ENCODE results near the gene RAB1A. TPM values are rescaled to one million over a fixed set of nuclear protein-coding genes. Genes with fewer than 3 reads are reported as not detected.
A peak's percentile ranks its signal among the peaks of the same experiment; 100 is the strongest.
"Not testable (repeated sequence)": the region's sequence is repeated elsewhere in the genome, so short reads cannot be mapped to it uniquely, and the experiment has no call there.

The RAB1A gene
- total RNA-seq, 1 donor from 2014 or later = 61.5 TPM

DNA sequence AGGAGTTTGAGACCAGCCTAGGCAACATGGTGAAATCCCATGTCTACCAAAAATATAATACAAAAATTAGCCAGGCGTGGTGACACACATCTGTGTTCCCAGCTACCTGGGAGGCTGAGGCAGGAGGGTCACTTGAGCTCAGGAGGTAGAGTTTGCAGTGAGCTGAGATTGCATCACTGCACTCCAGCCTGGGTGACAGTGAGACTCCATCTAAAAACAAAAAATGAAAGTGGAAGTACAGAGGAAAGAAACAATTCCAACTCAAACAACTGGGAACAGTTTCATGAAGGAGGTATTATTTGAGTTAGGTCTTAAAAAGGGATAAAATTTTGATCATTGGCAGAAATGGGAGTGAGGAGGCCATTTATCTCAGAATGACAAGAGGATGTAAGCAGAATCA is 6.3 kb upstream of the RAB1A start:
- peak in 1 of 2 donors; percentile 16 for DNase-seq (ENCODE audit: low read depth in 2 of 2)

DNA sequence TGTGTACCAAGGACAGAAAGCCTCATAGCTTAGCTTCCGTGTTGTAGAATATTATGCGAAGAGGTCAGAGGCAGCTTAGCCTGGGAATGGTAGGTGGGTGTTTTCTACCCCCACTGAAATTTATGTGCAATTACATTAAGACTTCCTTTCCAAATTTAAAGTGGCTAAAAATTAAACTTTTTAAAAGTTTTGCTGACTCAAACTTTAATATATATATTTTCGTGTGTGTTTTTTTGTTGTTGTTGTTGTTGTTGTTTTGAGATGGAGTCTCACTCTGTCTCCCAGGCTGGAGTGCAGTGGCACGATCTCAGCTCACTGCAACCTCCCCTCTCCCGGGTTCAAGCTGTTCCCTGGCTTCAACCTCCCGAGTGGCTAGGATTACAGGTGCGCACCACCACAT is 4.3 kb upstream of the RAB1A start:
- DNase-seq (ENCODE audit: low read depth in 2 of 2) = no peak

DNA sequence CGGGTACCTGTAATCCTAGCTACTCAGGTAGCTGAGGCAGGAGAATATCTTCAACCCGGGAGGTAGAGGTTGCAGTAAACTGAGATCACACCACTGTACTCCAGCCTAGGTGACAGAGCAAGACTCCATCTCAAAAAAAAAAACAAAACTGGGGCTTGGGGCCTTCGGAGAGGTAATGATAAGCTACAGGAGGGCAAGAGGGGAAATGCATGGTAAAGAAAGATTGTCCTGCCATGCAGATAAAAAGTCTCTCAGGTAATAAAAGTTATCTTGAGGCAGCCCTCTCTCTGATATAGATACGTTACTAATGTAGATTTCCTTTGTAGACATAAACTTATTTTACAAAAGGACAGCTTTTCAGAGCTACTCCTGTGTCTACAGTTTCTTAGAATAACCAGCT is 3.7 kb upstream of the RAB1A start:
- DNase-seq (ENCODE audit: low read depth in 2 of 2) = no peak

DNA sequence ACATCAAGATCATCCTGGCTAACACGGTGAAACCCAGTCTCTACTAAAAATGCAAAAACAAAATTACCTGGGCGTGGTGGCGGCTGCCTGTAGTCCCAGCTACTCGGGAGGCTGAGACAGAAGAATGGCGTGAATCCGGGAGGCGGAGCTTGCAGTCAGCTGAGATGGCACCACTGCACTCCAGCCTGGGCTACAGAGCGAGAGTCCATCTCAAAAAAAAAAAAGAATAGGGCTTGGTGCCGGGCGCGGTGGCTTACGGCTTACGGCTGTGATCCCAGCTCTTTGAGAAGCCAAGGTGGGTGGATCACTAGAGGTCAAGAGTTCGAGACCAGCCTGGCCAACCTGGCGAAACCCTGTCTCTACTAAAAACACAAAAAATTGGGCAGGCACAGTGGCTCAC is 3.0 kb upstream of the RAB1A start:
- not testable (repeated sequence) for DNase-seq (ENCODE audit: low read depth in 2 of 2)

DNA sequence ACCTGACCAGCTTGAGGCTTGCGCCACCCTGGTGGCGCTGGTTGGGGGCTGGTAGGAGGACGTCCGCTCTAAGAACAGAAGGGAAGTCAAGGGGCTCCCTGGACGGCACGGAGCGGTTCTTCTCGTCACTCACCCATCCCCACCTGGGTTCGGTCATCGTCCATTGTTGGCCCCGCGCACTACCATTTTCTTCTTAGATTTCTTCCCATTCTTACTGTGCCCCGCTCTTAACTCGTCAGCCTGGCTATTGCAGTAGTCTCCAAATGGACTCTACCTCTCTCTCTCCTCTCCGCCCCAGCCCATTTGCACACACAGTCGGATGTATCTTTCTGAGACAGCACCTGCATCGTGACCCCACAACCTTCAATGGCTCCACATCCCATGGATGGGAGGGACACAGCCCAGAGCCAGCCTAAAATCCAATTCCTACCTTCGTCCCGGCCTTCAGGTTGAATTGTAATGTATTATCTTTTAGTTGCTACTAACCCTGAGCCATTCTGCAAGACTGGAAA is 814 bp upstream of the RAB1A start:
- DNase-seq (ENCODE audit: low read depth in 2 of 2) = no peak

DNA sequence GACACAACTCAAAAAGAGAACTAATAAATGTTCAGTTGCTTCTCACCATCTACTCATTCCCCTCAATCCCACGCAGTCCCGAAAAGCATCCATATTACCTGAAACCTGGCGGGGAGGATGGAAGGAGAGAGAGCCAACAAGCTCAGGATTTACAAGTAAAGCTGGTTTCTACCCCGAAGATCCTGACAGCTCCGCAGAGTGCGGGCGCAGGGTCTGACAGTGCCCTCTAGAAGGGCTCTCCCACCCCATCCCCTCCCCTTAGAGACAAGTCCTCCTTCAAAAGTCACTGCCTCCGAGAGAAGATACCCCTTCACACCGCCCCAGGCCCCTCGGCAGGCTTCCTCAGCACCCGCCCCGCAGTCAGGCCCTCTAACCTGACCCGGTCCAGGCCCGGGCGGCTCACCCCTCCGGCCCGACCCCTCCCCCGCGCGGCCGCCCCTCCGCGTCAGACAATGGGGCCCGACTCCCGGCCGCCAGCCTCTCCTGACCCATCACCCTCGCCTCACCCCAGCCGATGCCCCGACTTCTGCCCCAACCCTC is 550 bp downstream of the RAB1A start:
- DNase-seq (ENCODE audit: low read depth in 2 of 2) = peak; percentile 36 to 54

DNA sequence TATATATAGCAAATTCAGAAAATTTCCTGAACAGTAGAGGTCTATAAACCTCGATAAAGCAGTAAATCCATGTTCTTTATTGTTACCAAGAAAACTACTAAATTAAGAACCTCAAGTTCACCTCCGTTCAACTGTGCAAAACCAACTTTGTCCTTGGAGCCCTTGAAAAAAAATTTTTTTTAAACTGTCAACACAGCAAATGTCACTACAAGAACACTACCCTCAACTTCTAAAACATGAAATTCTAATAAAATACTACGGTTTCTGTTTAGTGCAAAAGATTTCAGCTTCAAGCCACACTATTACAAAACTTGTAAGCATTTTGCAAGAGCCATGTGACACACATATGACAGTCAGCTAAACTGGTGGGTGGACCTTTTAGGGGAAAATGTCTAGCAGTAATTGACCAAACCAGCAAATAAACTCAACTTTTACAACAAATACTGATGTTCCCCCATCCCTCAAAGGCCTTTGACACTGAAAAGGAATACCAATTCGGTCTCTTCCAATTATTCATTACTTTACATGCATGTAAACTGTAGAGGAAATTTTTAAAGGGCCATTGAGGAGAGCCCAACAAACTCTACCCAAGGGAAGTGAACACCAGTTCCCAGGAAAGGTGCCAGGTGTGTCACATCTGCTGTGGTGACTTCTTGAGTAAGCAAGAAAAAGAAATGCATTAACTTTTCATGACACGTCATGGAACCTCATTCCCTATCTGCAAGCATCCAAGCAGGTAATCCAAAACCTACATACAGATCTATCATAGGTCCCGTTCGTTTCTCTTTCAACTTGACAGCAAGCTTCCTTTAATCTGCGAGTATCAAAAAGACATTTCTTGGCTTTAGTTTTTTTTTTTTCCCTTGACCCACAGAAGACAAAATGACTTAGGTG is 1.4 kb downstream of the RAB1A start:
- DNase-seq (ENCODE audit: low read depth in 2 of 2) = peak; percentile 8 to 26

DNA sequence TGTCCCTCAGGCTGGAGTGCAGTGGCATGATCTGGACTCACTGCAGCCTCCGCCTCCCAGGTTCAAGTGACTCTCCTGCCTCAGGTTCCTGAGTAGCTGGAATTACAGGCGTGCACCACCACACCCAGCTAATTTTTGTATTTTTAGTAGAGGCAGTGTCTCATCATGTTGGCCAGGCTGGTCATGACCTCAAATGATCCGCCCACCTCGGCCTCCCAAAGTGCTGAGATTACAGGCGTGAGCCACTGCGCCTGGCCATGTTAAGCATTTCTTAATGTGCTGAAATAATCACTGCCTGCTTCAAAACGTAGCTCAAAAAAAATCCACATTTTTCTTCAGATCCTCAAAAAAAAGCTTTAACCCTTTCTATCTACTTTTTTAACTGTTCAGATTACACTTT is 4.4 kb downstream of the RAB1A start:
- not testable (repeated sequence) for DNase-seq (ENCODE audit: low read depth in 2 of 2)

DNA sequence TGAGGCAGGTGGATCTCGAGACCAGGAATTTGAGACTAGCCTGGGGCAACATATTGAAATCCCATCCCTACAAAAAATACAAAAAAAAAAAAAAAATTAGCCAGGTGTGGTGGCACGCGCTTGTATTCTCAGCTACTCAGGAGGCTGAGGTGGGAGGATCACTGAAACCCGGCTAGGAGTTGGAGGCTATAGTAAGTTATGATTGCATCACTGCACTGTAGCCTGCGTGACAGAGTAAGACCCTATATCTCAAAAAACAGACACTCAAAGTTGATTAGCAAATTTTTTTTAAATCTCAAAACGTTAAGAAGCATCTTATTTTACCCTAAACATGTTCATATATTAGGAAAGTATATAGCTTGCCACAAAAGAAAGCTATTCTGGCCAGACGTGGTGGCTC is 7.6 kb downstream of the RAB1A start:
- DNase-seq (ENCODE audit: low read depth in 2 of 2) = no peak

DNA sequence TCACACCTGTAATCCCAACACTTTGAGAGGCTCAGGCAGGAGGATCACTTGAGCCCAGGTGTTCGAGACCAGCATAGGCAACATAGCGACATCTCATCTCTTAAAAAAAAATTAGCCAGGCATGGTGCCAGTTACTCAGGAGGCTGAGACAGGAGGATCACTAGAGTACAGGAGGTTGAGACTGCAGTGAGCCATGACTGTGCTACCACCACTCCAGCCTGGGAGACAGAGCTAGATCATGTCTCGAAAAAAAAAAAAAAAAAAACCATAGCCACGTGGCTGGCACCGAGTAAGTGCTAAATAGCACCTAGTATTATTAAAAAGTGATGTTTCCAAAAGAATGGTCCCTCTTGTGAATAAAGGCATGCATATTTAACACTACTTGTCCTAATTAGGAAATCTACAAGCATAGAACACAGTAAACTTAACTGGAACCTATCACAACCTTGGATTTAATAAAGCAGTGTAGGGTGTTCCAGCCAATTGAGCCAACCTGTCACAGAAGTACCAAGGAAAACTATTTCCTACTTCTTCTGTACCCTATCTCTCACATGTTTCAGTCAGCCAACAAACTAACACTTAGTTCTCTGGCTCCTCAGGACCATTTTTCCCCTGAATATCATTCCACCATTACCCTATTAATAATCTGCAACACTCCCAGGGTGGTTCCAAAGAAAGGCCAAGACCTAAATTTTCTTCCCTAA is 8.8 kb downstream of the RAB1A start:
- DNase-seq (ENCODE audit: low read depth in 2 of 2) = no peak

DNA sequence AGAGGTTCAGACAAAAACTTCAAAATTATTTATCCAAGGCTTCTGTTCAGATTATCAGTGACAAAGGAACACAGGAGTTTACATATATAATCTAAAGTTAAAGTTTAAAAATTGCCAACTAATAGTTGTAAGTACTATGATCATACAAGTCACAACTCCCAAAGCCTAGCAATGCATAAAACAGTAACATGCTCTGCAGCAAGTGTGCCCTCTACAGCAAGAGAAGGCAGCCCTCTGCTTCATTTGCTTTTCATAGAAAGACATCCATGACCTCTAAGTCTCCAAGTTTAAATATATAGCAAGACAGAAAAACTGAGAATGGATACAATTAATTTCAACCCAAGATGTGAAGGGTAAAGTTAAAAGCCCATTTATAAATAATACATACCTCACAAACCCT is 13.3 kb downstream of the RAB1A start:
- DNase-seq (ENCODE audit: low read depth in 2 of 2) = no peak

DNA sequence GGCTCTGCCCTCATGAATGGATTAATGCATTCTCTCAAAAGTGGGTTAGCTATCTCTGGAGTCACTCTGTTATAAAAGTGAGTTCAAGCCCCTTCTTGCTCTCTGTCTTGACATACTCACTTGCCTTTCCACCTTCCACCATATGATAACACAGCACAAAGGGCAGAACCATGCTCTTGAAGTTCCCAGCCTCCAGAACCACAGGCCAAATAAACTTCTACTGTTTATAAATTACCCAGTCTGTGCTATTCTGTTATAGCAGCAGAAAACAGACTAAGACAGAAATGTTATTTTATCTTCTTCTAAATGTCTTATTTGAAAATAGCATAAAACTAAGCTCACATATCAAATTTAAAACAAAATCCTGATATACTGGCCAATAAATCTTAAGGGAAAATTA is 15.0 kb downstream of the RAB1A start:
- no peak for DNase-seq (ENCODE audit: low read depth in 2 of 2)

DNA sequence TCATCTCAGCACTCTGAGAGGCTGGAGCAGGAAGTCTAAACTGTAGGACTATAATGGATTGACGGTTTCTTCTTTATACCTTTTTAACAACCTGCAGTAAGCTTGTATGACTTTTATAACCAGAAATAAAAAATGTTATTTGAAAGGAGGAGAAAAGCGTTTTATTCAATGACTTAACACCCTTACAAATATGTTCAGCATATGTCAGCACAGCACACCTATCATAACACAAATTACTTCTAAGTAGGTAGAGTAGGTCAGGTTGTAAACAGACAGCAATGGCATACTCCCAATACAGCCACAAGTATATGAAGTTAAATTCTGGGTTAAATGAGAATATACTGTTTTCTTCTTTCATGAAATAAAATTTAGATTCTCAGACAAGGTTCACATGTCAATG is 16.1 kb downstream of the RAB1A start:
- no peak for DNase-seq (ENCODE audit: low read depth in 2 of 2)

DNA sequence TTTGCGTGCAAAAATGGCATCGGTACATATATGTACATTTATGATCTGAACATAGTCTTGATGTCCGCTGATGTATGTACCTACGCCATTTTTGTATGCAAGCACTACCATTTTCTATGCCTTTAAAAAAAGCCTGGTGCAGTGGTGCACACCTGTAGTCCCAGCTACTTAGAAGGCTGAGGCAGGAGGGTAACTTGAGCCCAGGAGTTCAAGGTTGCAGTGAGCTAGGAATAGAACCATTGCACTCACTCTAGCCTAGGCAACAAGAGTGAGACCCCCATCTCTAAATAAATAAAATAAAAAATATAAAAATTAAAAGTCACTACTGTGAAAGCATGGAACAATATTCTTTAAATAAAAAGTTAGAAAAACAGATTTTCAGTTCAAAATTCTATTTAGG is 16.7 kb downstream of the RAB1A start:
- no peak for DNase-seq (ENCODE audit: low read depth in 2 of 2)

DNA sequence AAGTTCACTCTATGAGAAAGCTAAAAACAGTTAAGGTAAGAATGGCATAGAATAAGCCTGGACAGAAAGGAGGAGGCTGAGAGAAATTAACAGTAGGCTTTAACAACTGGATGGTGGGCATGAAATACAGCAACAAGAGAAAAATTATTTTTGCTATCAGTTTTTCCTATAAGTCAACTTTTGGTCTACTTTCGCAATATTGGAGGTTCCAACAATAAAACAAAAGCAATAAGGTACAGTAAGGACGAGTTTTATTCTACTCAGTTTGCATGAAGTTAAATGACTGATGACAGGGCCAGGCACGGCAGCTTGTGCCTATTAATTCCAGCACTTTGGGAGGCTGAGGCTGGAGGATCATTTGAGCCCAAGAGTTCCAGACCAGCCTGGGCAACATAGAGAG is 17.3 kb downstream of the RAB1A start:
- DNase-seq (ENCODE audit: low read depth in 2 of 2) = no peak

DNA sequence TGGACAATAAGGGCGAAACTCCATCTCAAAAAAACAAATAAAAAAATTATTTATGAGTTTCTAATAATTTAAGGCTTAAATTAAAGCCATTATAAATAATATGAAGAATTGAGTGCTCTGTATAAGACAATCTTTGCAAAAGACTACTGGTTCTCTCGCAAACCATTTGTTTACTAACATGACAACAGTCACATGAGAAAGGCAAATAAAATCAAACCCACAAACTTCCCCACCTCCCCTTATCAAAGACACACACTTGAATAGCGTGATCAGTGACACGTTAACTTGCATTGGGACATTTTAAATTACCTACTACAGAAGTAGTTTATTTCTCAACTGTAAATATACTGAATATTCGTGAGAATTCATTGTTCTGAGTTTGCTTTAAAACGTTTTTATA is 21.1 kb downstream of the RAB1A start:
- no peak for DNase-seq (ENCODE audit: low read depth in 2 of 2)

DNA sequence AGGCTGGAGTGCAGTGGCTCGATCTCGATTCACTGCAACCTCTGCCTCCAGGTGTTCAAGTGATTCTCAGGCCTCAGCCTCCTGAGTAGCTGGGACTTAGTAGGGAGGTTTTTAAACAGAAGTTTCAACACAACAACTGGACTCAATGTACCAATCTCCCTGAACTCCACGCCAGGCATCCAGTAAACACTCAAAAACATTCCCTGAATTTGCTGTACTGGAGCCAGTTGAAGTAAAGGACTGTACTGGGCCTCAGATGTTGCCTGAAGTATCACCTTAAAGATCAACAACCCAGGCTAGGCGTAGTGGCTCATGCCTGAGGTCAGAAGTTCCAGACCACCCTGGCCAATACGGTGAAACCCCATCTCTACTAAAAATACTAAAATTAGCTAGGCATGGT is 22.4 kb downstream of the RAB1A start:
- DNase-seq (ENCODE audit: low read depth in 2 of 2) = no peak

DNA sequence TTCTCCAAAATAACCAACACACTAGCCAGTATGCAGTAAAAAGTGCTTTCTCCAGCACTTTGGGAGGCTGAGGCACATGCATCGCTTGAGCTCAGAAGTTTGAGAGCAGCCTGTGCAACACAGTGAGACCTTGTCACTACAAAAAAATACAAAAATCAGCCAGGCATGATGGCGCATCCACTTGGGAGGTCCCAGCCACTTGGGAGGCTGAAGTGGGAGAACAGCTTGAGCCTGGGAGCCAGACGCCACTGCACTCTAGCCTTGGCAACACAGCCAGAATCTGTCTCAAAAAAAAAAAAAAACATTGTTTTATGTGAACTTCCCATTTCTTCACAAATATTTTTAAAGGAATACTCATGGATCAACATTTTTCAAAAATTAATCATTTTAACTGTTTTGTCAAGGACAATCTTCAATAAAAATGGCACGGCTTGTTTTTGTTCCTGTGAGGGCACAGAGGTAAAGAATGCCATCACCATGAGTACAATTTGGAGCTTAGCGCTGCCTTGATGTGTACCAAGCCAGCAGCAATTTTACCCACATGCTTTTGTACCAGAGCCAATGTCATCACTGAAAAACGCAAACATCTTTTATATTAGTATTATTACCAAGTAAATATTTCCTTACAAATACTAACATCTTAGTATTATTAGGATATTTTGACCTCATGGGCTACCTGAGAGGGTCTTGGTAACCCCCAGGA is 26.7 kb downstream of the RAB1A start:
- DNase-seq (ENCODE audit: low read depth in 2 of 2) = no peak

DNA sequence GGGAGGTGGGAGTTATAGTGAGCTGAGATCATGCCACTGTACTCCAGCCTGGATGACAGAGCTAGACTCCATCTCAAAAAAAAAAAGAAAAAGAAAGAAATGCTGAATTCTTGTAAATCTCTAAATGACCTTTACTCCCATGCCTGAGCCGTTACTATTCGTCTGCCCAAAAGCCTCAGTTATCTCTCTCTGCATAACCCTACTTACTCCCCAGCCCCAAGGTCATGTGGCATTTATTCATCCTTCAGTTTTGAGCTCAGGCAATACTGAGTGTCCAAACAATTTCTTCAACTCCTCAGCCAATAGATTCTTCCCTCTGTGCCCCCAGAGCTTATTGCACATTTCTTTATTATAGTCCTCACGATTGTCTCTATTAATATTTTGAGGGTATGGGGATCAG is 28.8 kb downstream of the RAB1A start:
- no peak for DNase-seq (ENCODE audit: low read depth in 2 of 2)

DNA sequence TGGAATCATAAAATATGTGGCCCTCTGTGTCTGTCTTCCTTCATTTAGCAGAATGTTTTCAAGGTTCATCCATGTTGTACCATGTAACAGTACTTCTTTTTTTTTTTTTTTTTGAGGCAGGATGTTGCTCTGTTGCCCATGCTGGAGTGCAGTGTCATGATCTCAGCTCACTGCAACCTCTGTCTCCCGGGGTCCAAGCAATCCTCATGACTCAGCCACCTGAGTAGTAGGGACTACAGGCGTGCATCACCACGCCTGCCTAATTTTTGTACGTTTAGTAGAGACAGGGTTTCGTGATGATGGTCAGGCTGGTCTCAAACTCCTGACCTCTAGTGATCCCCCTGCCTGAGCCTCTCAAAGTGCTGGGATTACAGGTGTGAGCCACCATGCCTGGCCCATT is 31.2 kb downstream of the RAB1A start:
- no peak for DNase-seq (ENCODE audit: low read depth in 2 of 2)

DNA sequence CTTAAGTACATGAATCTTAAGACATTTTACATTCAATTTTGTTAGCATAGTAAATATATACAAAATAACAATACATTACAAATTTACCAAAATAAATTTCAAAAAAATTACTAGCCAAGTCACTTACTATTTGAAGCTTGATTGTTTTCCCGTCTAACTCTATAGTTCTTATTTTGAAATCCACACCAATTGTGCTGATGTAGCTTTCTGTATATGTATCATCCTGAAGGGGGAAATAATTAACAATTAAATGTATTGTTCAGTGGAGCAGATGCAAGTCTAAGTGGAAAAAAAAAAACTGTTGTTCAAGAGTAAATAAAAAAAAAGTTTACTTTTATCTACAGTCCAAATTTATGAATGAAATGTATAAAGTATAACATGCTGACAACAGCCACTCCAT is 32.1 kb downstream of the RAB1A start:
- DNase-seq (ENCODE audit: low read depth in 2 of 2) = no peak

DNA sequence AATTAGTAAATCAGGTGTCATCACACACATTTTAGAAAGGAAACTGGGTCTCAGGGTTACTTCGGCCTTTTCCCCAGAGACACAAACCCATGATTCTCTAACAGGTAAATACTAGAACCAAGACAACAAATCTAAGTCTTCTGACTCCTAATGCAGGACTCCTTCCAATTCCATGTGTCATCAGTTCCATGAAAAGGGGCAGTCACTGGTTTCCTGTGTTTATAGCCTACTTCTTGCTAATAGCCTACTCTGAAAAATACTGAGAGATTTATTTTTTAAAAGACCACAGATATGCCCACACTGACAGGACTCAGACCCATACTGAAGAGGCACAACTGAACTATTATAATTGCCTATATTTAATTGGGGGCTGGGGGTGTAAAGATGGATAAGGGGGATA is 33.0 kb downstream of the RAB1A start:
- peak in 1 of 2 donors; percentile 66 for DNase-seq (ENCODE audit: low read depth in 2 of 2)

Data from lung microvascular endothelial cell (primary cell).